Panc1 (cell line): ENCODE measurements around the gene RRP7A.

ENCODE experiments used
- CTCF ChIP-seq: fragments of 450-650 bp; IDR thresholded peaks from 2 replicates; pipeline ENCODE4 v1.5.1; 2017; ENCODE audit warnings: mild to moderate bottlenecking
- POLR2AphosphoS5 ChIP-seq: IDR thresholded peaks from 2 replicates; pipeline ENCODE4 v1.6.1; 2012; ENCODE audit warnings: mild to moderate bottlenecking, low read depth, low read length, moderate library complexity
- SIN3A ChIP-seq: IDR thresholded peaks from 2 replicates; pipeline ENCODE4 v1.6.1; 2012; ENCODE audit warnings: low read depth, mild to moderate bottlenecking, low read length, moderate library complexity, borderline replicate concordance; ENCODE audit not compliant: insufficient read depth

GRCh38 chr22:42562279-42562678, 42.7 kb upstream of the RRP7A start:
- TF ChIP-seq CTCF, result no peak
- no peak for TF ChIP-seq SIN3A
- no peak for TF ChIP-seq POLR2AphosphoS5
